GM12878 (cell line): ENCODE data around the gene RPAP3. TPM values are rescaled to one million over a fixed set of nuclear protein-coding genes. Genes with fewer than 3 reads are reported as not detected.
A peak's percentile ranks its signal among the peaks of the same experiment; 100 is the strongest.

ENCODE experiments used
- BACH1 ChIP-seq: fragments of 450-650 bp; IDR thresholded peaks from 2 replicates; pipeline ENCODE4 v1.6.1; 2017; ENCODE audit warnings: mild to moderate bottlenecking, borderline replicate concordance
- BMI1 ChIP-seq: fragments of 450-650 bp; IDR thresholded peaks from 2 replicates; pipeline ENCODE4 v1.6.1; 2016; ENCODE audit warnings: mild to moderate bottlenecking, moderate library complexity, borderline replicate concordance
- CBFB ChIP-seq: IDR thresholded peaks from 2 replicates; pipeline ENCODE4 v1.6.1; 2016; ENCODE audit warnings: antibody characterized with exemption, low read depth
- CEBPB ChIP-seq, 2 experiments: fragments of 150-350 bp in 1 of 2; IDR thresholded peaks; 2 replicates each; pipeline ENCODE4 v1.6.1; 2012 to 2014; ENCODE audit warnings: low read depth in 2 of 2, low read length in 2 of 2, borderline replicate concordance in 1 of 2, inconsistent platforms in 1 of 2
- EGR1 ChIP-seq, 2 experiments: IDR thresholded peaks; 1 replicate in 1 of 2; 2 replicates in 1 of 2; pipeline ENCODE4 v1.6.1; 2011 to 2012; ENCODE audit warnings: low read depth in 2 of 2, low read length in 2 of 2, borderline replicate concordance in 1 of 2, mild to moderate bottlenecking in 1 of 2, moderate library complexity in 1 of 2
- FOXK2 ChIP-seq: fragments of 450-650 bp; IDR thresholded peaks from 2 replicates; pipeline ENCODE4 v1.6.1; 2017; ENCODE audit warnings: mild to moderate bottlenecking, moderate library complexity
- LARP7 ChIP-seq: fragments of 450-650 bp; IDR thresholded peaks from 2 replicates; pipeline ENCODE4 v1.6.1; 2017; ENCODE audit warnings: mild to moderate bottlenecking
- MEF2A ChIP-seq: IDR thresholded peaks from 2 replicates; pipeline ENCODE4 v1.6.1; 2011; ENCODE audit warnings: low read depth, mild to moderate bottlenecking, low read length, moderate library complexity; ENCODE audit not compliant: insufficient read depth
- MYB ChIP-seq: fragments of 150-350 bp; IDR thresholded peaks from 2 replicates; pipeline ENCODE4 v1.6.1; 2014; ENCODE audit warnings: mild to moderate bottlenecking, low read depth, low read length, borderline replicate concordance
- NFYA ChIP-seq: IDR thresholded peaks from 2 replicates; pipeline ENCODE4 v1.6.1; 2011; ENCODE audit warnings: low read depth, mild to moderate bottlenecking, low read length, improper control_type of control experiment, borderline replicate concordance
- NFYB ChIP-seq: IDR thresholded peaks from 2 replicates; pipeline ENCODE4 v1.6.1; 2011; ENCODE audit warnings: low read depth, mild to moderate bottlenecking, low read length, improper control_type of control experiment, moderate library complexity; ENCODE audit not compliant: insufficient read depth
- NR2F1 ChIP-seq: fragments of 450-650 bp; conservative IDR thresholded peaks from 2 replicates; pipeline ENCODE4 v1.6.1; 2017; ENCODE audit warnings: mild to moderate bottlenecking
- POLR2A ChIP-seq: IDR thresholded peaks from 2 replicates; pipeline ENCODE4 v1.6.1; 2011; ENCODE audit warnings: low read depth, mild to moderate bottlenecking, low read length
- RB1 ChIP-seq: fragments of 450-650 bp; formaldehyde crosslinking; IDR thresholded peaks from 2 replicates; pipeline ENCODE4 v1.6.1; 2017; ENCODE audit warnings: mild to moderate bottlenecking, borderline replicate concordance
- RCOR1 ChIP-seq: conservative IDR thresholded peaks from 2 replicates; pipeline ENCODE4 v1.6.1; 2012; ENCODE audit warnings: low read depth, low read length, improper control_type of control experiment
- RELA ChIP-seq: fragments of 450-650 bp; IDR thresholded peaks from 2 replicates; pipeline ENCODE4 v1.8.0; 2014; ENCODE audit warnings: borderline replicate concordance; ENCODE audit not compliant: partially characterized antibody
- RFX5 ChIP-seq: IDR thresholded peaks from 2 replicates; pipeline ENCODE4 v1.6.1; 2011; ENCODE audit warnings: low read depth, low read length, improper control_type of control experiment
- SREBF2 ChIP-seq: IDR thresholded peaks from 2 replicates; pipeline ENCODE4 v1.6.1; 2012; ENCODE audit warnings: mild to moderate bottlenecking, low read length
- STAT3 ChIP-seq: IDR thresholded peaks from 2 replicates; pipeline ENCODE4 v1.6.1; 2011; ENCODE audit warnings: low read depth, low read length, improper control_type of control experiment
- SUPT20H ChIP-seq: IDR thresholded peaks from 2 replicates; pipeline ENCODE4 v1.6.1; 2011; ENCODE audit warnings: low read depth, mild to moderate bottlenecking, low read length, moderate library complexity, borderline replicate concordance; ENCODE audit not compliant: control insufficient read depth
- WRNIP1 ChIP-seq: IDR thresholded peaks from 2 replicates; pipeline ENCODE4 v1.6.1; 2011; ENCODE audit warnings: low read depth, low read length, improper control_type of control experiment, borderline replicate concordance
- YBX1 ChIP-seq: fragments of 450-650 bp; IDR thresholded peaks from 2 replicates; pipeline ENCODE4 v1.6.1; 2016; ENCODE audit warnings: antibody characterized with exemption
- YY1 ChIP-seq: IDR thresholded peaks from 2 replicates; pipeline ENCODE4 v1.6.1; 2011; ENCODE audit warnings: low read depth, mild to moderate bottlenecking, low read length
- ZNF622 ChIP-seq: fragments of 450-650 bp; IDR thresholded peaks from 2 replicates; pipeline ENCODE4 v1.6.1; 2017; ENCODE audit warnings: mild to moderate bottlenecking, inconsistent platforms
- ZSCAN29 ChIP-seq: fragments of 450-650 bp; IDR thresholded peaks from 2 replicates; pipeline ENCODE4 v1.6.1; 2017; ENCODE audit warnings: mild to moderate bottlenecking, moderate library complexity
- polyA plus RNA-seq, 11 experiments: library from polyadenylated mRNA; depleted of rRNA in 4 of 11; unstranded in 6 of 11; stranded (reverse) in 5 of 11; fragments of >200 nt; fragmentation: Nextera tagmentation in 4 of 11; fragmentation: Illumina TruSeq in 1 of 11; extraction: Ambion mirVana in 4 of 11; extraction: Trizol in 1 of 11; gene quantifications; 1 replicate in 1 of 11; 2 replicates in 10 of 11; pipeline versions ENCODE4 v1.2.1 to v1.2.3, GENCODE V29; 2011 to 2016; ENCODE audit warnings: inconsistent platforms in 2 of 11, missing spikeins in 2 of 11, low read depth in 1 of 11
- total RNA-seq, 4 experiments: library from RNA; depleted of rRNA in 3 of 4; stranded (reverse); fragments of >200 nt in 3 of 4; fragmentation: Illumina TruSeq in 1 of 4; extraction: Trizol in 1 of 4; gene quantifications; 2 replicates each; pipeline versions ENCODE4 v1.2.1 to v1.2.3, GENCODE V29; 2013 to 2021
- TF ChIP-seq, protein P1 (sequence below): IDR thresholded peaks from 2 replicates; pipeline ENCODE4 v1.6.1; 2012; ENCODE audit warnings: low read depth, low read length, improper control_type of control experiment
- TF ChIP-seq, protein P2 (sequence below): IDR thresholded peaks from 2 replicates; pipeline ENCODE4 v1.6.1; 2011; ENCODE audit warnings: borderline replicate concordance, low read depth, mild to moderate bottlenecking, moderate library complexity, mixed read lengths, low read length; ENCODE audit not compliant: insufficient read depth; ENCODE audit errors: extremely low read length
- TF ChIP-seq, protein P3 (sequence below): fragments of 450-650 bp; IDR thresholded peaks from 2 replicates; pipeline ENCODE4 v1.6.1; 2018; ENCODE audit warnings: borderline replicate concordance, mild to moderate bottlenecking; ENCODE audit not compliant: partially characterized antibody

RPAP3 gene
- total and polyA plus RNA-seq, 10 of the 15 experiments (the other 5 are each of a cell fraction or from before 2014, with no cell fraction given) = 14.1 to 50.6 (median 28.4) TPM

DNA sequence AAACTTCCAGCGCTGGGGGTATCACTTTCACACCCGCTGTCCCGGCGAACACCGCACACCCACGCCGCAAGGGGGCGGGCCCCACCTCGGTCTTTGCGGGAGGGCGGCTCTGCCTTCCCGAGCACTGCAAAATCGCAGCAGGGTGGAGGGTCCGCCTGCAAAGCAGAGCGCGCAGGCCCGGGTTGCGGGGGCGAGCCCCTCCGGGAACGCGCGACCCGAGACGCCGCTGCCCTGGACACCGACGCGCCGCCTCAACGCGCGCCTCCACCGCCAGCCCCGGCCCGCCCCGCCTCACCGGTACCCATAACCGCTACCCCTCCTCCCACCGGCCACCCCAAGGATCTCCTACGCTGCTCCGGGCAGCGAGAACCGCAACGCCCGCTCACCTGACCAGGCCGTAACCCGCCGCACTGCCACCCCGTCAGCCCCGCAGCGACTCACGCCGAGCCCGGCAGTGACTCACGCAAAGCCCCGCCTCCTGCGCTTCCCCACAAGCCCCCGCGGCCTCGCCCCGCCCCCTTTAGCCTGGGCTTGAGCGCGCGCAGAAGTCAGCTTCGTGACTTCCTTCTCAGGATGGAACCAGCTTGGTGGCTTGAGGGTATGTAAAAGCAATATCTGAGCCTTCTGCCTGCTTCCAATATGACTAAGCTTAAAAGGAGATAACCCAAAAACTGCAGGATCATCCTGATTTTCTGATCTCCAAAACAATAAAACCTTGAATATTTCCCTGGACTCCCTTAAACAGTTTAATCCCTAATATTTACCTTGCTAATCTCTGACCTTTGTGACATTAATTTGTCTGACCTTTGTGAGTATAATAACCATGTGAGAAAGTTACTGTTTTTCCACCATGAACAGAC, at the start of gene RPAP3 (continued):
- TF ChIP-seq RB1 = peak; percentile 29; the same call in 1 of the 2 replicates
- TF ChIP-seq EGR1 (IDR thresholded peaks at IDR 0.05; ENCODE audit: borderline replicate concordance in 1 of 2, low read depth in 2 of 2, low read length in 2 of 2) = peak in 1 of 2 experiments; percentile 80; a peak in 2 of 3 replicates
- TF ChIP-seq FOXK2 = no peak
- TF ChIP-seq RFX5 = no peak
- no peak for TF ChIP-seq BMI1
- TF ChIP-seq RELA = no peak
- no peak for TF ChIP-seq NFYB
- TF ChIP-seq, protein P1, sequence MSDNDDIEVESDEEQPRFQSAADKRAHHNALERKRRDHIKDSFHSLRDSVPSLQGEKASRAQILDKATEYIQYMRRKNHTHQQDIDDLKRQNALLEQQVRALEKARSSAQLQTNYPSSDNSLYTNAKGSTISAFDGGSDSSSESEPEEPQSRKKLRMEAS = peak; percentile 70
- TF ChIP-seq WRNIP1 = no peak
- TF ChIP-seq STAT3 = no peak
- peak; percentile 98 for TF ChIP-seq POLR2A
- no peak for TF ChIP-seq SREBF2
- no peak for TF ChIP-seq YBX1
- TF ChIP-seq NFYA = no peak
- TF ChIP-seq YY1 = no peak
- TF ChIP-seq CEBPB (IDR thresholded peaks at IDR 0.05; ENCODE audit: borderline replicate concordance in 1 of 2, low read depth in 2 of 2, low read length in 2 of 2) = no peak
- TF ChIP-seq CBFB = peak; percentile 60; the same call in 1 of the 2 replicates
- no peak for TF ChIP-seq SUPT20H
- TF ChIP-seq, protein P2, sequence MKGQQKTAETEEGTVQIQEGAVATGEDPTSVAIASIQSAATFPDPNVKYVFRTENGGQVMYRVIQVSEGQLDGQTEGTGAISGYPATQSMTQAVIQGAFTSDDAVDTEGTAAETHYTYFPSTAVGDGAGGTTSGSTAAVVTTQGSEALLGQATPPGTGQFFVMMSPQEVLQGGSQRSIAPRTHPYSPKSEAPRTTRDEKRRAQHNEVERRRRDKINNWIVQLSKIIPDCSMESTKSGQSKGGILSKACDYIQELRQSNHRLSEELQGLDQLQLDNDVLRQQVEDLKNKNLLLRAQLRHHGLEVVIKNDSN = no peak
- TF ChIP-seq BACH1 = peak; percentile 97
- no peak for TF ChIP-seq RCOR1
- TF ChIP-seq, protein P3, sequence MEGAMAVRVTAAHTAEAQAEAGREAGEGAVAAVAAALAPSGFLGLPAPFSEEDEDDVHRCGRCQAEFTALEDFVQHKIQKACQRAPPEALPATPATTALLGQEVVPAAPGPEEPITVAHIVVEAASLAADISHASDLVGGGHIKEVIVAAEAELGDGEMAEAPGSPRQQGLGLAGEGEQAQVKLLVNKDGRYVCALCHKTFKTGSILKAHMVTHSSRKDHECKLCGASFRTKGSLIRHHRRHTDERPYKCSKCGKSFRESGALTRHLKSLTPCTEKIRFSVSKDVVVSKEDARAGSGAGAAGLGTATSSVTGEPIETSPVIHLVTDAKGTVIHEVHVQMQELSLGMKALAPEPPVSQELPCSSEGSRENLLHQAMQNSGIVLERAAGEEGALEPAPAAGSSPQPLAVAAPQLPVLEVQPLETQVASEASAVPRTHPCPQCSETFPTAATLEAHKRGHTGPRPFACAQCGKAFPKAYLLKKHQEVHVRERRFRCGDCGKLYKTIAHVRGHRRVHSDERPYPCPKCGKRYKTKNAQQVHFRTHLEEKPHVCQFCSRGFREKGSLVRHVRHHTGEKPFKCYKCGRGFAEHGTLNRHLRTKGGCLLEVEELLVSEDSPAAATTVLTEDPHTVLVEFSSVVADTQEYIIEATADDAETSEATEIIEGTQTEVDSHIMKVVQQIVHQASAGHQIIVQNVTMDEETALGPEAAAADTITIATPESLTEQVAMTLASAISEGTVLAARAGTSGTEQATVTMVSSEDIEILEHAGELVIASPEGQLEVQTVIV = no peak
- no peak for TF ChIP-seq MYB
- 0 out of 2 replicates have a peak, but pooled peaks have one; percentile 16 for TF ChIP-seq ZSCAN29
- peak; percentile 90 for TF ChIP-seq LARP7
- TF ChIP-seq NR2F1 = 0 out of 2 replicates have a peak, but pooled peaks have one; percentile 24
- no peak for TF ChIP-seq ZNF622
- TF ChIP-seq MEF2A = no peak
